HG02885 (cell line): ENCODE measurements around the gene AFG1L.
A peak's percentile ranks its signal among the peaks of the same experiment; 100 is the strongest.
"Not testable (repeated sequence)": the region's sequence is repeated elsewhere in the genome, so short reads cannot be mapped to it uniquely, and the experiment has no call there.

Experiments
- ATAC-seq: cut with Tn5 transposase; IDR thresholded peaks from one replicate; pipeline ENCODE4 v1.9.1; 2021; ENCODE audit warnings: mild to moderate bottlenecking; ENCODE audit not compliant: unreplicated experiment, poor library complexity

Gene AFG1L

DNA sequence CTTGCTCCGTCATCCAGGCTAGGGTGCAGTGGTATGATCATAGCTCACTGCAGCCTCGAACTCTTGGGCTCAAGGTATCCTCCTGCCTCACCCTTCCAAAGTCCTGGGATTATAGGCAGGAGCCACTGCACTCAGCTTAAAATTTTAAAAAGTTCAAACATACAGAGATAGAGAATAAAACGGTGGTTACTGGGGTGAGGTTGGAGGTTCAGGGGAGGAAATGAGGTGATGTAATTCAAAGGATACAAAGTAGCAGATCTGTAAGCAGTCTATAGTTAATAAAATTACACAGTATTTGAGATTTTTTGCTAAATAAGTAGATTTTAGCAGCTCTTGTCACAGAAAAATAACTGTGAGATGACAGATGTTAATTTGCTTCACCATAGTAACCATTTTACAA, 7.5 kb upstream of the AFG1L start:
- no peak for ATAC-seq

GRCh38 chr6:108288742-108289141, 6.1 kb upstream of the AFG1L start:
- no peak for ATAC-seq

DNA sequence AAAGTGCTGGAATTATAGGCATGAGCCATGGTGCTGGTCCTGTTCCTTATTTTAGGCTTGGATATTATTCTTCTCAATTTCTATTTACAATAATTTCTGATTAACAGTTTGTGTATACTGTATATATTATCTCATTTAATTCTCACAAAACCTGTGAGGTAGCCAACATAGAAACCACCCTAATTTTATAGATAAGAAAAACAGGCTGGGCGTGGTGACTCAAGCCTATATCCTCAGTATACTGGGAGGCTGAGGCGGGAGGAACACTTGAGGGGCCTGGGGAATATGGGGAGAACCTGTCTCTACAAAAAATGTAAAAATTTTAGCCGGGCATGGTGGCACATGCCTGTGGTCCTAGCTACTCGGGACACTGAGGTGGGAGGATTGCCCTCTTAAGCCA, 3.8 kb upstream of the AFG1L start:
- ATAC-seq = no peak

- not testable (repeated sequence) for ATAC-seq
These were observed 2.3 kb upstream of the AFG1L start for GRCh38 chr6:108292561-108292960.

DNA sequence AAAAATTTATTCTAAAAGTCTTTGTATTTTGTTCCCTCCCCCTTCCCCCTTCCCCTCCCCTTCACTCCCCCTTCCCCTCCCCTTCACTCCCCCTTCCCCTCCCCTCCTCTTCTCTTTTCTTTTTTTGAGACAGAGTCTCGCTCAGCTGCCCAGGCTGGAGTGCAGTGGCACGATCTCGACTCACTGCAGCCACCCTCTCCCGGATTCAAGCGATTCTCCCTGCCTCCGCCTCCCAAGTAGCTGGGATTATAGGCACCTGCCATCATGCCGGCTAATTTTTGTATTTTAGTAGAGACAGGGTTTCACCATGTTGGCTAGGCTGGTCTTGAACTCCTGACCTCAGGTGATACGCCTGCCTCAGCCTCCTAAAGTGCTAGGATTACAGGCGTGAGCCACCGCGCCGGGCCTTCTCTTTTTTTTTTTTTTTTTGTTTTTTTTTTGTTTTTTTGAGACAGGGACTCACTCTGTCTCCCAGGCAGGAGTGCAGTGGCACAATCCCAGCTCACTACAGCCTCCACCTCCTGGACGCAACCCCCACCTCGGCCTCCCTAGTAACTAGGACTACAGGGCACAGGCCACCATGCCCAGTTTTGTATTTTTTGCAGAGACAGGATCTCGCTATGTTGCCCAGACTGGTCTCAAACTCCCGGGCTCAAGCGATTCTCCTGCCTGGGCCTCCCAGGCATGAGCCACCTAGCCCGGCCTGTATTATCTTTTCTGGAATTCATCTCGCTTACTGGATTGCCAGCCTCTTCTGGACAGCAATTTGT, 1.1 kb upstream of the AFG1L start:
- no peak for ATAC-seq

DNA sequence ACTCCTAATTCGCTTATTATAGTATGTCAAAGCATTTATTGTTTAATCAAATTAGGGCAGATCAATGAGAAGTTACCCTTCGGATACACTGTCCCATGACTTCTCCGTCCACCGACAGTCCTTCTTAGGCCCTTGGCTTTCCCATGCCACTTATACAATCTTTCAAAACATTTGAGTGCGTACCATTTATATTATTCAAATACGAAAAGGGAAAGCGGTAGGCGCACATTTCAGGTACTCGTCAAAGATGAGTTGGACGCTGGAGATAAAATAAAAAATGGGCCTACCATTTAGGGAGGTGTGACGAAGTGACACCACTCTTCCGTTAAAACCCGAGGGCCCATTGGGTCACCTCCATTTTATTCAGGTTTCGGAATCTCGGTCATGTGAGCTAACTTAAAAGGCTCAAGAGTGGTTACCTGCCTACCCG, 542 bp upstream of the AFG1L start:
- ATAC-seq = peak; percentile 26

GRCh38 chr6:108295676-108296075, 822 bp downstream of the AFG1L start:
- no peak for ATAC-seq

DNA sequence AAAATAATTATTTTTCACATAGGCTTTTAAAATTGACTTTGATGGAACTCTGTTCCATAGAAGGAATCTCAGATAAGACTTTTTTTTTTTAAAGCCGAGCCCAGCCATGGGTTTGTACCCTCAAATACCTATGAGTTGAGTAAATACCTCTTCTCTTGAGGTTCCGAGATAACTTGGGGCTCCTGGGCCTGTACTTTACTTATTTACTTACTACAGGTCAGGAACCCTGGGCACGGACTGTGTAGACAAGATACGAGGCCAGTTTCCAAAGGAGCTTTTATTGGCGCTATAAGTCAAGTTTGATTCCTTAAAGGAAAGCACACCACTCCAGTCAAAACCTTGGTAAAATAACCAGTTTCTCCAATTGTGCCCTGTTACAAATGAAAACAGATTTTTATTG, 7.5 kb downstream of the AFG1L start:
- no peak for ATAC-seq

DNA sequence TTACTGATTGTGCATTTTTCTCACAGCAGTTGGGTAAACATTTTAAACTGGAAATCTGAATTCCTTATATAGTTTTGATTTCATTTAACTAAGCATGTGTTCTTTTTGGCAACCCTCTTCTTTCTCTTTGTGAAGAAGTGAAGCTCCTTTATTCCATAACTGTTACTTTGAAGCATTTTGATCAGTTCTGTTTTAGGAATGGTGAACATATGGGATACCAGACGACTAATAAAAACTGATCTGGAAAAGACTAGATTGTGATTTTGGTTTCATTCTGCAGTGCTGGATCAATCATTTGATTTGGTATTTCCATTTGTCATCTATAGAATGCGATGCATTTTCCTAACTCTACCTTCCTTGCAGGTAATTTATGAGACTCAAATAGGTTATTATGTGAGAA, 9.8 kb downstream of the AFG1L start:
- ATAC-seq = no peak

DNA sequence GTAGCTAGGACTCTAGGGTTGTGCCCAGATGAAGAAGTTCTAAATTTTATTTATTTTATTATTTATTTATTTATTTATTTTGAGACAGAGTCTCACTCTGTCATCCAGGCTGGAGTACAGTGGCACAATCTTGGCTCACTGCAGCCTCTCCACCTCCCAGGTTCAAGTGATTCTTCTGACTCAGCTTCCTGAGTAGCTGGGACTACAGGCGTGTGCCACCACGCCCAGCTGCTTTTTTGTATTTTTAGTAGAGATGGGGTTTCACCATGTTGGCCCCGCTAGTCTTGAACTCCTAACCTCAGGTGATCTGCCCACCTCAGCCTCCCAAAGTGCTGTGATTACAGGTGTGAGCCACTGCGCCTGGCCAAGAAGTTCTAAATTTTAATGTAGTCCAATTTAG, 13.8 kb downstream of the AFG1L start:
- ATAC-seq = not testable (repeated sequence)

- no peak for ATAC-seq
These were observed 15.0 kb downstream of the AFG1L start for GRCh38 chr6:108309844-108310243.

- ATAC-seq = no peak
These were observed 17.8 kb downstream of the AFG1L start for GRCh38 chr6:108312605-108313004.

DNA sequence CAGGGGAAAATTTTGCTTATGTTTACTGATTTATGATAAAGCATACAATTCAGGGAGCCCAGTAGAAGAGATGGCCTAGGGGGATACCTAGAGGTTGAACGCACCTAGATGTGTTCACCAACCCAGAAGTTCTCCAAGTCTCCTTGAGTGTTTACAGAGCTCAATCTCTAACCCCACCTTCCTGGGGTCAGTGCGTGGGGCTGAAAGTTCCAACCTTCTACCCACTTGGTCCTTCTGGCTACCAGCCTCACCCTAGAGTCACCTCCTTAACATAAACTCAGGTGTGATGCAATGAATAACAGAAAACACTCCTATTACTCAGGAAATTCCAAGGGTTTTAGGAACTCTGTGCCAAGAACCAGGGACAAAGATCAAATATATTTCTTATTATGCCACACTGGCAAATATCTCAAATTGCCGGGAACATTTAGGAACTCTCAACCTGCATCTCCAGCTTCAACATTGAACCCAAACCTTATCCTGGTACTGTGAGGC, 26.4 kb downstream of the AFG1L start:
- no peak for ATAC-seq

DNA sequence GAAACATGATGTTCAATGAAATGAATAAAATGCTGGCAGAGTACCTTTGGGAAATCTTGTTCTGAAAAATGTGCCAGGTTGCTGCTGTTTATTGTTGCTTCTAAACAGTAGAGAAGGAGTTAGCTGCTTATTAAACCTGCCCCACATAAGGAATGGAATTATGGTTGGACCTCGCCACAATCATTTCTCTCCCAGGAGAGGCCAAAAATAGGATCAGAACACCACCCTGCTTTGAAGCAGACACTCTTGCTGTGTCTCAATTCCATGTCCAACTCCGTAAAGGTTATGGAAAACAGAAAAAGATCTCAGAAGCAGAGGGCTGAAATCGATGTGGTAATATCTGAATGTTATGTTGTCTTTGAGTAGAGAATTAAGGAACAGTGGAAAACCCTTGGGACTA, 27.9 kb downstream of the AFG1L start:
- ATAC-seq = no peak

DNA sequence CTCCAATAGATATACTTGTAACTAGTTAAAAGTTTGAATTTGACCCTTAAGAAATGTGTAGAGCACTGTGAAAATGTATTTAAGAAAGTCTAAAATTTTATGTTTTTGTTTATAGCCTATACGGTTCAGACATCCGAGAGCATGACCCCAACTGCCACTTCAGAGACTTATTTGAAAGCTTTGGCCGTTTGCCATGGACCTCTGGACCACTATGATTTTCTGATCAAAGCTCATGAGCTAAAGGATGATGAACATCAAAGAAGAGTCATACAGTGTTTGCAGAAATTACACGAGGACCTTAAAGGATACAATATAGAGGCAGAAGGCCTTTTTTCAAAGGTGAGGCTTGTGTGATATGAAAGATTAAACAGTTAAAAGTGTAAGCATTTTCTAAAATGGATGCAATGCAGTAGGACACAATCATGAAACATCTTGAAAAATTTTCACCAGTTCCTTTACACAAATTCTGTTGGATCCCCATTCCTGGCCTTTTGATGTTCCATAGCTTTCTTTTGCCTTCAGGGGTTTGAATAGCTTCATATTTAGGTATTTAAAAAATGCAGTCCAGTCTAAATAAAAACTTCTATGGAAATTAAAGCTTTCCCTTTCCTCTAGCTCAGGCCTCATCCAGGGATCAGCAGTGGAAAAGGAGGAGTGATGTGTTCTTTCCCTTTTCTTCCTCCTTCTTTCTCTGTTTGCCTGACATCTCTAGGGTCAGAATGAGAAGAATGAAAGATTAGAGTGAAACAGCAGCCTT, 29.0 kb downstream of the AFG1L start:
- ATAC-seq = no peak

- ATAC-seq = not testable (repeated sequence)
These were observed 35.4 kb downstream of the AFG1L start for GRCh38 chr6:108330221-108330785.

DNA sequence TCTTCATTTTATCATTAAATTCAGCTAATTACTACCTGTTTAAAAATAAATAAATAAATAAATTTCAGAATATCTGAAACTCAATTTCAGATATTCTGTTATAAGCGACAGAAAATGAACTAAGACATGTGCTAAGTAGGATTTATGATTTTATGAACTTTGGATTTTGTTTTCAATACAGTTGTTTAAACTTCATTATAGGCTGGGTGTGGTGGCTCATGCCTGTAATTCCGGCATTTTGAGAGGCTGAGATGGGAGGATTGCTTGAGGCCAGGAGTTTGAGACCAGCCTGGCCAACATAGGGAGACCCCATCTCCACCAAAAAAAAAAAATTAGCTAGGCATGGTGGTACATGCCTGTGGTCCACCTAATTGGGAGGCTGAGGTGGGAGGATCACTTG, 36.0 kb downstream of the AFG1L start:
- no peak for ATAC-seq

DNA sequence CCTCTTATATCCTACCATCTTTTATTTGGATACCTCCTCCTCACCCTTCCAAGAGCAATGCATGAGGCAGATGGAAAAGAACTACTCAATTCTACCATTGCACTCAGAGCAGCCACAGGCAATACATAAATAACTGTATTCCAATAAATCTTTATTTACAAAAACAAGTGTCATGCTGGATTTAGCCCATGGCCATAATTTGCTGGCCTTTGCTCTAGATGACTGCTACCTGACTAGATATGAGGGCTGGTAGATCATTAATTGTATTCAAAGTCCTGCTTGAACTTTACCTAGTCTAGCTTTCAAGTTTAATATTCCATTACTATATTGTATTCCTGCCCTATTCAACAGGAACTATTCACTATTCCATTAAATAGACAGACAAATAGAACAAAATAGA, 37.1 kb downstream of the AFG1L start:
- no peak for ATAC-seq

DNA sequence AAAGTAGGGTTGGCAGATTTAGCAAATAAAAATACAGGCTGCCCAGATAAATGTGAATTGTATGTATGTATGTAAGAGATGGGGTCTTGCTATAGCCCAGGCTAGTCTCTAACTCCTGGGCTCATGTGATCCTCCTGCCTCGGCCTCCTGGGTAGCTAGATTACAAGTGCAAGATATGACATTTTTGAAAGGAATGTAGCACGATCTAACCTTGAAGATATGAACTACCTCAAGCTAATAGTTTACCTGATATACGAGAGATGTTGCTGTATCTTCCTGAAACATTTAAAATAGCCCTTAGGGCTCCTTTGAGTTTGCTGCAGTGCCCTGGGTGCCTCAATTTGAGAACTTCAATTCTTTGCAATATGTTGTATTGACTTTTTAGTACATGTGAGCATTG, 42.1 kb downstream of the AFG1L start:
- ATAC-seq = no peak

DNA sequence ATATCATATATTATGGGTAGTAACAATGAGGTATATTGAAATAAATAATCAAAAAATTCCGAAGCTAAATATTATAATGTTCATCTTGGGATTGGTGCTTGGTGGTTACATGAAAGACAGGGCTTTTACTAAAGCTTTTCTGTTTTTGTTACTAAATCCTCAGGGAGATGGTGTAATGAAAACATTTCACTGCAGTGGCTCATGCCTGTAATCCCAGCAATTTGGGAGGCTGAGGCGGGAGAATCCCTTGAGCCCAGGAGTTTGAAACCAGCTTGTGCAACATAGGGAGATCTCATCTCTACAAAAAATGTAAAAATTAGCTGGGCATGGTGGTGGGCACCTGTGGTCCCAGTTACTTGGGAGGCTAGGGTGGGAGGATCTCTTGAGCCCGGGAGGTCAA, 42.9 kb downstream of the AFG1L start:
- no peak for ATAC-seq

- ATAC-seq = no peak
These were observed 46.5 kb downstream of the AFG1L start for GRCh38 chr6:108341372-108341771.
